Ishikawa (cell line): ENCODE data around the gene MTARC2.

Source experiments
- EGR1 ChIP-seq: IDR thresholded peaks from 2 replicates; pipeline ENCODE4 v1.6.1; 2012
- EP300 ChIP-seq: IDR thresholded peaks from 2 replicates; pipeline ENCODE4 v1.6.1; 2012; ENCODE audit warnings: borderline replicate concordance
- FOXM1 ChIP-seq: IDR thresholded peaks from 2 replicates; pipeline ENCODE4 v1.6.1; 2012; ENCODE audit warnings: low read depth, borderline replicate concordance
- RAD21 ChIP-seq: IDR thresholded peaks from 2 replicates; pipeline ENCODE4 v1.6.1; 2012; ENCODE audit warnings: low read depth
- TCF12 ChIP-seq: IDR thresholded peaks from 2 replicates; pipeline ENCODE4 v1.6.1; 2012; ENCODE audit warnings: low read depth
- YY1 ChIP-seq: IDR thresholded peaks from 2 replicates; pipeline ENCODE4 v1.6.1; 2012; ENCODE audit warnings: low read depth
- ZBTB7A ChIP-seq: IDR thresholded peaks from 2 replicates; pipeline ENCODE4 v1.6.1; 2012; ENCODE audit warnings: low read depth
- TF ChIP-seq, protein P1 (sequence below): IDR thresholded peaks from 2 replicates; pipeline ENCODE4 v1.6.1; 2012
- TF ChIP-seq, protein P2 (sequence below): IDR thresholded peaks from 2 replicates; pipeline ENCODE4 v1.6.1; 2012; ENCODE audit warnings: low read depth, mild to moderate bottlenecking
- TF ChIP-seq, protein P3 (sequence below): IDR thresholded peaks from 2 replicates; pipeline ENCODE4 v1.6.1; 2012

DNA sequence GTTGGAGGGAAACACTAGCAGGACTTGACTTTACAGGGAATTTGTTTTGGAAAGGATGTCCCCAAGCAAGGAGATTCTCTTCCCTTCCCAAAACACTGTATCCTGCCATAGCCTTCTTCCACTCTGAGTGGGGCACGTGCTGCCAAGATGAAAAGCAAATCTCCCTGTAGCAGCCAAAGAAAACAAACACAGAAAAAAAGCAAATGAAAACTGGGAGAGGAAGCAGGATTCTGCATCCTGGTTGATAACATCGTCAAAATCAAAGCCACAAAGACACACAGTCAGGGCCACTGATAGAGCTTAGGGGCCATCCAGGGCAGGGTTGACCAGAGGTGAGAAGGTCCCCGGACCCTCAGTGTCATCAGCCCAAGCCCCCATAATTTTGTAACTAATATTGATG is 16.0 kb upstream of the MTARC2 start:
- no peak for TF ChIP-seq FOXM1
- TF ChIP-seq, protein P1, sequence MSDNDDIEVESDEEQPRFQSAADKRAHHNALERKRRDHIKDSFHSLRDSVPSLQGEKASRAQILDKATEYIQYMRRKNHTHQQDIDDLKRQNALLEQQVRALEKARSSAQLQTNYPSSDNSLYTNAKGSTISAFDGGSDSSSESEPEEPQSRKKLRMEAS, result no peak
- TF ChIP-seq EP300, result no peak
- TF ChIP-seq, protein P2, sequence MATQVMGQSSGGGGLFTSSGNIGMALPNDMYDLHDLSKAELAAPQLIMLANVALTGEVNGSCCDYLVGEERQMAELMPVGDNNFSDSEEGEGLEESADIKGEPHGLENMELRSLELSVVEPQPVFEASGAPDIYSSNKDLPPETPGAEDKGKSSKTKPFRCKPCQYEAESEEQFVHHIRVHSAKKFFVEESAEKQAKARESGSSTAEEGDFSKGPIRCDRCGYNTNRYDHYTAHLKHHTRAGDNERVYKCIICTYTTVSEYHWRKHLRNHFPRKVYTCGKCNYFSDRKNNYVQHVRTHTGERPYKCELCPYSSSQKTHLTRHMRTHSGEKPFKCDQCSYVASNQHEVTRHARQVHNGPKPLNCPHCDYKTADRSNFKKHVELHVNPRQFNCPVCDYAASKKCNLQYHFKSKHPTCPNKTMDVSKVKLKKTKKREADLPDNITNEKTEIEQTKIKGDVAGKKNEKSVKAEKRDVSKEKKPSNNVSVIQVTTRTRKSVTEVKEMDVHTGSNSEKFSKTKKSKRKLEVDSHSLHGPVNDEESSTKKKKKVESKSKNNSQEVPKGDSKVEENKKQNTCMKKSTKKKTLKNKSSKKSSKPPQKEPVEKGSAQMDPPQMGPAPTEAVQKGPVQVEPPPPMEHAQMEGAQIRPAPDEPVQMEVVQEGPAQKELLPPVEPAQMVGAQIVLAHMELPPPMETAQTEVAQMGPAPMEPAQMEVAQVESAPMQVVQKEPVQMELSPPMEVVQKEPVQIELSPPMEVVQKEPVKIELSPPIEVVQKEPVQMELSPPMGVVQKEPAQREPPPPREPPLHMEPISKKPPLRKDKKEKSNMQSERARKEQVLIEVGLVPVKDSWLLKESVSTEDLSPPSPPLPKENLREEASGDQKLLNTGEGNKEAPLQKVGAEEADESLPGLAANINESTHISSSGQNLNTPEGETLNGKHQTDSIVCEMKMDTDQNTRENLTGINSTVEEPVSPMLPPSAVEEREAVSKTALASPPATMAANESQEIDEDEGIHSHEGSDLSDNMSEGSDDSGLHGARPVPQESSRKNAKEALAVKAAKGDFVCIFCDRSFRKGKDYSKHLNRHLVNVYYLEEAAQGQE, result no peak
- TF ChIP-seq TCF12, result no peak
- TF ChIP-seq EGR1, result no peak
- TF ChIP-seq, protein P3, sequence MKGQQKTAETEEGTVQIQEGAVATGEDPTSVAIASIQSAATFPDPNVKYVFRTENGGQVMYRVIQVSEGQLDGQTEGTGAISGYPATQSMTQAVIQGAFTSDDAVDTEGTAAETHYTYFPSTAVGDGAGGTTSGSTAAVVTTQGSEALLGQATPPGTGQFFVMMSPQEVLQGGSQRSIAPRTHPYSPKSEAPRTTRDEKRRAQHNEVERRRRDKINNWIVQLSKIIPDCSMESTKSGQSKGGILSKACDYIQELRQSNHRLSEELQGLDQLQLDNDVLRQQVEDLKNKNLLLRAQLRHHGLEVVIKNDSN, result no peak
- TF ChIP-seq YY1, result no peak
- TF ChIP-seq RAD21, result no peak
- no peak for TF ChIP-seq ZBTB7A
